HEK293 (cell line): Measurements from ENCODE around the gene CYP1B1.

ENCODE experiments used
- CTCF ChIA-PET: fragments of 350-600 bp; formaldehyde crosslinking; extraction: SDS; loops from one replicate; lab custom pipeline; 2021; ENCODE audit warnings: antibody characterized with exemption; lab: Yijun Ruan, JAX
- POLR2A ChIA-PET: fragments of 300-600 bp; formaldehyde crosslinking; extraction: SDS; loops from one replicate; lab custom pipeline; 2020; ENCODE audit warnings: antibody characterized with exemption, inconsistent platforms; lab: Yijun Ruan, JAX
- H3K27ac ChIP-seq: fragments of 200-500 bp; sonication (Bioruptor generic); 2 replicates; pipeline ENCODE4 v1.5.1; 2014; ENCODE audit warnings: low read depth, low read length, control low read depth, inconsistent platforms; ENCODE audit errors: extremely low read depth
- H3K36me3 ChIP-seq, 2 experiments: fragments of 200-500 bp in 1 of 2; sonication (Bioruptor generic) in 1 of 2; 1 replicate in 1 of 2; 2 replicates in 1 of 2; pipeline ENCODE4 v1.5.1; 2014 to 2017; ENCODE audit warnings: inconsistent platforms in 2 of 2, low read length in 2 of 2; ENCODE audit not compliant: control insufficient read depth in 2 of 2, insufficient read depth in 1 of 2
- H3K4me1 ChIP-seq: fragments of 200-500 bp; sonication (Bioruptor generic); 2 replicates; pipeline ENCODE4 v1.5.1; 2014; ENCODE audit warnings: mild to moderate bottlenecking, low read length, inconsistent platforms; ENCODE audit not compliant: control insufficient read depth, insufficient read depth
- H3K4me3 ChIP-seq: 2 replicates; pipeline ENCODE4 v1.5.1; 2011; ENCODE audit warnings: low read depth, mild to moderate bottlenecking, control low read depth, low read length, moderate library complexity
- H3K9me3 ChIP-seq: fragments of 200-500 bp; sonication (Bioruptor generic); 2 replicates; pipeline ENCODE4 v1.5.1; 2014; ENCODE audit warnings: low read depth, low read length, inconsistent platforms; ENCODE audit not compliant: control insufficient read depth, insufficient read depth
- FEZF1 ChIP-seq: fragments of 450-650 bp; formaldehyde crosslinking; IDR thresholded peaks from 2 replicates; pipeline ENCODE4 v1.5.1; 2016; ENCODE audit warnings: missing biosample characterization, missing genetic modification characterization
- MEIS1 ChIP-seq: sonication (generic); formaldehyde crosslinking; IDR thresholded peaks from 2 replicates; pipeline ENCODE4 v1.8.1; 2022; ENCODE audit warnings: missing genetic modification reagents, mild to moderate bottlenecking, borderline replicate concordance
- MZF1 ChIP-seq: fragments of 450-650 bp; formaldehyde crosslinking; IDR thresholded peaks from 2 replicates; pipeline ENCODE4 v1.5.1; 2017; ENCODE audit warnings: missing biosample characterization, missing genetic modification characterization, borderline replicate concordance
- TCF7L2 ChIP-seq: IDR thresholded peaks from 2 replicates; pipeline ENCODE4 v1.6.1; 2011; ENCODE audit warnings: low read depth, mild to moderate bottlenecking, inconsistent platforms, low read length, moderate library complexity, borderline replicate concordance
- TRIM28 ChIP-seq: IDR thresholded peaks from 2 replicates; pipeline ENCODE4 v1.6.1; 2011; ENCODE audit warnings: low read length, control low read depth, borderline replicate concordance
- ZBTB20 ChIP-seq: fragments of 450-650 bp; formaldehyde crosslinking; IDR thresholded peaks from 2 replicates; pipeline ENCODE4 v1.5.1; 2016; ENCODE audit warnings: missing biosample characterization, missing genetic modification characterization
- ZFP69B ChIP-seq: fragments of 450-650 bp; formaldehyde crosslinking; IDR thresholded peaks from 2 replicates; pipeline ENCODE4 v1.5.1; 2016; ENCODE audit warnings: missing biosample characterization, missing genetic modification characterization
- ZIC2 ChIP-seq: fragments of 450-650 bp; formaldehyde crosslinking; IDR thresholded peaks from 2 replicates; pipeline ENCODE4 v1.5.1; 2016; ENCODE audit warnings: missing biosample characterization, missing genetic modification characterization
- ZNF112 ChIP-seq: fragments of 450-650 bp; formaldehyde crosslinking; IDR thresholded peaks from 2 replicates; pipeline ENCODE4 v1.5.0; 2017; ENCODE audit warnings: missing biosample characterization, missing genetic modification characterization
- ZNF2 ChIP-seq: fragments of 450-650 bp; formaldehyde crosslinking; IDR thresholded peaks from 2 replicates; pipeline ENCODE4 v1.5.1; 2016; ENCODE audit warnings: missing biosample characterization, missing genetic modification characterization
- ZNF311 ChIP-seq: fragments of 450-650 bp; formaldehyde crosslinking; IDR thresholded peaks from 2 replicates; pipeline ENCODE4 v1.5.1; 2017; ENCODE audit warnings: missing biosample characterization, missing genetic modification characterization, borderline replicate concordance
- ZNF350 ChIP-seq: fragments of 450-650 bp; formaldehyde crosslinking; IDR thresholded peaks from 2 replicates; pipeline ENCODE4 v1.5.0; 2017; ENCODE audit warnings: missing biosample characterization, mild to moderate bottlenecking, missing genetic modification characterization
- ZNF37A ChIP-seq: fragments of 450-650 bp; IDR thresholded peaks from 2 replicates; pipeline ENCODE4 v1.5.1; 2018; ENCODE audit warnings: missing biosample characterization, missing genetic modification characterization
- ZNF391 ChIP-seq: fragments of 450-650 bp; formaldehyde crosslinking; IDR thresholded peaks from 2 replicates; pipeline ENCODE4 v1.5.1; 2016; ENCODE audit warnings: low read depth, missing biosample characterization, missing genetic modification characterization, borderline replicate concordance
- ZNF404 ChIP-seq: fragments of 450-650 bp; formaldehyde crosslinking; IDR thresholded peaks from 2 replicates; pipeline ENCODE4 v1.5.1; 2017; ENCODE audit warnings: missing biosample characterization, missing genetic modification characterization
- ZNF416 ChIP-seq: fragments of 450-650 bp; formaldehyde crosslinking; IDR thresholded peaks from 2 replicates; pipeline ENCODE4 v1.5.1; 2016; ENCODE audit warnings: missing biosample characterization, missing genetic modification characterization
- ZNF501 ChIP-seq: fragments of 450-650 bp; formaldehyde crosslinking; IDR thresholded peaks from 2 replicates; pipeline ENCODE4 v1.5.1; 2016; ENCODE audit warnings: missing biosample characterization, missing genetic modification characterization
- ZNF544 ChIP-seq: fragments of 450-650 bp; formaldehyde crosslinking; IDR thresholded peaks from 2 replicates; pipeline ENCODE4 v1.5.0; 2017; ENCODE audit warnings: missing biosample characterization, missing genetic modification characterization
- ZNF596 ChIP-seq: fragments of 450-650 bp; IDR thresholded peaks from 2 replicates; pipeline ENCODE4 v1.5.0; 2018; ENCODE audit warnings: missing biosample characterization, mild to moderate bottlenecking, missing genetic modification characterization, moderate library complexity
- ZNF791 ChIP-seq: fragments of 450-650 bp; formaldehyde crosslinking; IDR thresholded peaks from 2 replicates; pipeline ENCODE4 v1.5.1; 2016; ENCODE audit warnings: missing biosample characterization, missing genetic modification characterization
- ZNF843 ChIP-seq: fragments of 450-650 bp; formaldehyde crosslinking; IDR thresholded peaks from 2 replicates; pipeline ENCODE4 v1.5.1; 2016; ENCODE audit warnings: missing biosample characterization, missing genetic modification characterization
- ZXDB ChIP-seq: fragments of 450-650 bp; formaldehyde crosslinking; IDR thresholded peaks from 2 replicates; pipeline ENCODE4 v1.5.1; 2016; ENCODE audit warnings: missing biosample characterization, missing genetic modification characterization
- TF ChIP-seq, protein P1 (sequence below): fragments of 450-650 bp; formaldehyde crosslinking; IDR thresholded peaks from 2 replicates; pipeline ENCODE4 v1.5.1; 2016; ENCODE audit warnings: missing biosample characterization, missing genetic modification characterization
- TF ChIP-seq, protein P2 (sequence below): fragments of 450-650 bp; formaldehyde crosslinking; IDR thresholded peaks from 2 replicates; pipeline ENCODE4 v1.5.1; 2016; ENCODE audit warnings: missing biosample characterization, missing genetic modification characterization
- TF ChIP-seq, protein P3 (sequence below): fragments of 450-650 bp; formaldehyde crosslinking; IDR thresholded peaks from 2 replicates; pipeline ENCODE4 v1.5.1; 2016; ENCODE audit warnings: missing biosample characterization, missing genetic modification characterization

CYP1B1 gene

DNA sequence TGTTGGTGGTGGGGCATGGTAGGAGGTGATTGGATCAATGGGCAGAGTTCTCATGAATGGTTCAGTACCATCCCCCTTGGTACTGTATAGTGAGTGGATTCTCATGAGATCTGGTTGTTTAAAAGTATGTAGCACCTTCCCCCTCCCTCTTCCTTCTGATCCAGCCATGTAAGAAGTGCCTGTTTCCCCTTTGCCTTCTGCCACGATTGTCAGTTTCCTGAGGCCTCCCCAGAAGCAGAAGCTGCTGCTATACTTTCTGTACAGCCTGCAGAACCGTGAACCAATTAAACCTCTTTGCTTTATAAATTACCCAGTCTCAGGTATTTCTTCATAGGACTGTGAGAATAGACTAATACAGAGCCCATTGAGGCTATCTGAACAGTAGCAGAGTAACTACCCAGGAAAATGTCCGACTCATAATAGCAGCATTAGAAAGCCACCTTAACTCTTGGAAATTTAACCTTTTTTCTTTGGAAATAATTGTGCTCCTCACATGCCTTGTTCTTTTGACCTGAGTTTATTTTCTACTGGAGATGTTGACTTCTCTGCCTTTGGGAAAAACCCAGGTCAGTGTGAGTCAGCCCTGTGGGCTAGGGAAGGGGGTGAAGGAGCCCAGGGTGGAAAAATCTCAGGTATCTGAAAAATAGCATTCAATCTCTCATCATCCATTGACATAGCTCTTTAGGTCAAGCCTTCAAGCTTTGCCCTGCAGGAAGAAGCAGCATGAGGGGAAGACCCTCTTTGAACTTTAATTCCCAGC is 18.1 kb downstream of the CYP1B1 start:
- Histone ChIP-seq H3K4me3 (no peak overlapping the region), H3K27ac (no peak overlapping the region), H3K9me3 (no peaks in the 10 kb centered on the region), H3K36me3 (no peaks in the 10 kb centered on the region), H3K4me1 (no peaks in the 10 kb centered on the region)
- no peak for TF ChIP-seq ZBTB20 (tag by site-specific recombination)
- TF ChIP-seq ZFP69B = no peak
- no peak for TF ChIP-seq ZNF391 (tag by site-specific recombination)
- TF ChIP-seq, protein P1, sequence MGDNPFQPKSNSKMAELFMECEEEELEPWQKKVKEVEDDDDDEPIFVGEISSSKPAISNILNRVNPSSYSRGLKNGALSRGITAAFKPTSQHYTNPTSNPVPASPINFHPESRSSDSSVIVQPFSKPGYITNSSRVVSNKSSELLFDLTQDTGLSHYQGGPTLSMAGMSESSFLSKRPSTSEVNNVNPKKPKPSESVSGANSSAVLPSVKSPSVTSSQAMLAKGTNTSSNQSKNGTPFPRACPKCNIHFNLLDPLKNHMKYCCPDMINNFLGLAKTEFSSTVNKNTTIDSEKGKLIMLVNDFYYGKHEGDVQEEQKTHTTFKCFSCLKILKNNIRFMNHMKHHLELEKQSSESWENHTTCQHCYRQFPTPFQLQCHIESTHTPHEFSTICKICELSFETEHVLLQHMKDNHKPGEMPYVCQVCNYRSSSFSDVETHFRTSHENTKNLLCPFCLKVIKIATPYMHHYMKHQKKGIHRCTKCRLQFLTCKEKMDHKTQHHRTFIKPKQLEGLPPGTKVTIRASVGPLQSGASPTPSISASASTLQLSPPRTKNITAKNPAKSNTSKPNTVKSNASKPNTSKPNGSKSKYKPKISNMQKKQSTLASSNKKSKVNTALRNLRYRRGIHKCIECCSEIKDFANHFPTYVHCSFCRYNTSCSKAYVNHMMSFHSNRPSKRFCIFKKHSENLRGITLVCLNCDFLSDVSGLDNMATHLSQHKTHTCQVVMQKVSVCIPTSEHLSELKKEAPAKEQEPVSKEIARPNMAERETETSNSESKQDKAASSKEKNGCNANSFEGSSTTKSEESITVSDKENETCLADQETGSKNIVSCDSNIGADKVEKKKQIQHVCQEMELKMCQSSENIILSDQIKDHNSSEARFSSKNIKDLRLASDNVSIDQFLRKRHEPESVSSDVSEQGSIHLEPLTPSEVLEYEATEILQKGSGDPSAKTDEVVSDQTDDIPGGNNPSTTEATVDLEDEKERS = no peak
- TF ChIP-seq TRIM28 = no peak
- no peak for TF ChIP-seq ZNF404
- no peak for TF ChIP-seq ZNF350
- no peak for TF ChIP-seq ZNF37A
- ChIA-PET CTCF (interaction anchor here (0.7 to 1.0 kb wide), 2 partner anchors 8 to 19 kb away, joined by 3 read pairs; no protein-coding TSS in a partner anchor), POLR2A (no interaction called here)

DNA sequence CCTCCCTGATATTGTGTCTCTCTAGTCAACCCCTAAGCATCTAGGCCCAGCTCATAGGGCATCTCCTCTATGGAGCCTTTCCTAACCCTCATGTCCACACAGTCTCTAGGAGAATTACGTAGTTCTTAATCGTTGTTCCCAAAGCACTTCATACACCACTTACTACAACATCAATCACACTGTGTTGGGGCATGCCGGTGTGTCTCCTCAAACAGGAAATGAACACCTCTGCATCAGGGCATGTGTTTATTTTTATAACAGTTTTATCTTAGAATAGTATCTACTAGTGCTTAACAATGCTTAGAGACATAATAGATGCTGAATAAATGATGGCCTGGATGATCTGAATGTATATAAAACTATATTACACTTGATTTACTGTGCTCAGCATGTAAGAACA is 19.7 kb downstream of the CYP1B1 start:
- H3K36me3 ChIP-seq = no peaks in the 10 kb centered on the region
- ChIA-PET CTCF (interaction anchor here (1.3 kb wide), 1 partner anchor 20 kb away, joined by 5 read pairs; no protein-coding TSS in a partner anchor), POLR2A (no interaction called here)
- H3K4me3 ChIP-seq = no peak overlapping the region
- no peaks in the 10 kb centered on the region for H3K9me3 ChIP-seq
- H3K4me1 ChIP-seq = no peaks in the 10 kb centered on the region
- H3K27ac ChIP-seq = no peak overlapping the region
- TF ChIP-seq ZNF596 (tag by site-specific recombination) = no peak
- TF ChIP-seq ZNF544 (tag by site-specific recombination) = no peak
- TF ChIP-seq ZNF112 (tag by site-specific recombination) = no peak
- no peak for TF ChIP-seq ZNF311 (tag by site-specific recombination)
- TF ChIP-seq, protein P1 = no peak
- TF ChIP-seq MZF1 = no peak
- TF ChIP-seq ZNF416 (tag by site-specific recombination) = no peak
- peak; percentile 39; the same call in 1 of the 2 replicates for TF ChIP-seq TCF7L2
- no peak for TF ChIP-seq ZNF391 (tag by site-specific recombination)
- no peak for TF ChIP-seq ZNF791 (tag by site-specific recombination)
- 0 out of 2 replicates have a peak, but pooled peaks have one; percentile 23 for TF ChIP-seq ZNF843
- TF ChIP-seq MEIS1 (CRISPR knock-in tag) = no peak
- TF ChIP-seq, protein P2, sequence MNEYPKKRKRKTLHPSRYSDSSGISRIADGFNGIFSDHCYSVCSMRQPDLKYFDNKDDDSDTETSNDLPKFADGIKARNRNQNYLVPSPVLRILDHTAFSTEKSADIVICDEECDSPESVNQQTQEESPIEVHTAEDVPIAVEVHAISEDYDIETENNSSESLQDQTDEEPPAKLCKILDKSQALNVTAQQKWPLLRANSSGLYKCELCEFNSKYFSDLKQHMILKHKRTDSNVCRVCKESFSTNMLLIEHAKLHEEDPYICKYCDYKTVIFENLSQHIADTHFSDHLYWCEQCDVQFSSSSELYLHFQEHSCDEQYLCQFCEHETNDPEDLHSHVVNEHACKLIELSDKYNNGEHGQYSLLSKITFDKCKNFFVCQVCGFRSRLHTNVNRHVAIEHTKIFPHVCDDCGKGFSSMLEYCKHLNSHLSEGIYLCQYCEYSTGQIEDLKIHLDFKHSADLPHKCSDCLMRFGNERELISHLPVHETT = no peak
- no peak for TF ChIP-seq ZIC2 (tag by site-specific recombination)
- TF ChIP-seq ZXDB (tag by site-specific recombination) = no peak
- no peak for TF ChIP-seq ZNF501 (tag by site-specific recombination)
- peak; percentile 43 for TF ChIP-seq FEZF1 (tag by site-specific recombination)
- TF ChIP-seq, protein P3, sequence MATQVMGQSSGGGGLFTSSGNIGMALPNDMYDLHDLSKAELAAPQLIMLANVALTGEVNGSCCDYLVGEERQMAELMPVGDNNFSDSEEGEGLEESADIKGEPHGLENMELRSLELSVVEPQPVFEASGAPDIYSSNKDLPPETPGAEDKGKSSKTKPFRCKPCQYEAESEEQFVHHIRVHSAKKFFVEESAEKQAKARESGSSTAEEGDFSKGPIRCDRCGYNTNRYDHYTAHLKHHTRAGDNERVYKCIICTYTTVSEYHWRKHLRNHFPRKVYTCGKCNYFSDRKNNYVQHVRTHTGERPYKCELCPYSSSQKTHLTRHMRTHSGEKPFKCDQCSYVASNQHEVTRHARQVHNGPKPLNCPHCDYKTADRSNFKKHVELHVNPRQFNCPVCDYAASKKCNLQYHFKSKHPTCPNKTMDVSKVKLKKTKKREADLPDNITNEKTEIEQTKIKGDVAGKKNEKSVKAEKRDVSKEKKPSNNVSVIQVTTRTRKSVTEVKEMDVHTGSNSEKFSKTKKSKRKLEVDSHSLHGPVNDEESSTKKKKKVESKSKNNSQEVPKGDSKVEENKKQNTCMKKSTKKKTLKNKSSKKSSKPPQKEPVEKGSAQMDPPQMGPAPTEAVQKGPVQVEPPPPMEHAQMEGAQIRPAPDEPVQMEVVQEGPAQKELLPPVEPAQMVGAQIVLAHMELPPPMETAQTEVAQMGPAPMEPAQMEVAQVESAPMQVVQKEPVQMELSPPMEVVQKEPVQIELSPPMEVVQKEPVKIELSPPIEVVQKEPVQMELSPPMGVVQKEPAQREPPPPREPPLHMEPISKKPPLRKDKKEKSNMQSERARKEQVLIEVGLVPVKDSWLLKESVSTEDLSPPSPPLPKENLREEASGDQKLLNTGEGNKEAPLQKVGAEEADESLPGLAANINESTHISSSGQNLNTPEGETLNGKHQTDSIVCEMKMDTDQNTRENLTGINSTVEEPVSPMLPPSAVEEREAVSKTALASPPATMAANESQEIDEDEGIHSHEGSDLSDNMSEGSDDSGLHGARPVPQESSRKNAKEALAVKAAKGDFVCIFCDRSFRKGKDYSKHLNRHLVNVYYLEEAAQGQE (tag by site-specific recombination) = no peak
- TF ChIP-seq ZNF2 (tag by site-specific recombination) = no peak
